Endothelial cell of umbilical vein (primary cell): ENCODE data around the gene MAP3K10. TPM values are rescaled to one million over a fixed set of nuclear protein-coding genes. Genes with fewer than 3 reads are reported as not detected.

Experiments used
- BruUV-seq: library from RNA; stranded (reverse); fragments of 400-500 nt; replicated peaks from 2 replicates; lab custom pipeline; 2021; lab: Mats Ljungman, UMichigan
- CTCF ChIA-PET: fragments of 300-600, 350-600 bp; sonication (Branson Sonifier 250); formaldehyde crosslinking; loops from one replicate; lab custom pipeline; 2021; ENCODE audit warnings: antibody characterized with exemption, inconsistent platforms; lab: Charles Lee
- POLR2A ChIA-PET: fragments of 300-600, 350-600 bp; sonication (Branson Sonifier 250); formaldehyde crosslinking; loops from one replicate; lab custom pipeline; 2021; ENCODE audit warnings: antibody characterized with exemption, inconsistent platforms; lab: Charles Lee
- DNase-seq: peaks from one replicate; pipeline ENCODE4 v3.0.0-alpha.2; 2011; ENCODE audit warnings: low read depth, low spot score
- FAIRE-seq: peaks from 2 replicates; lab custom pipeline; 2011; peaks lifted over from hg19 to GRCh38; lab: Jason Lieb, UNC
- H2AFZ ChIP-seq: 2 replicates; pipeline ENCODE4 v1.6.0; 2012; ENCODE audit warnings: low read depth, low read length, control low read depth, inconsistent platforms
- H3K27ac ChIP-seq: 2 replicates; pipeline ENCODE4 v1.5.1; 2011; ENCODE audit warnings: low read depth, mild to moderate bottlenecking, control low read depth, low read length, moderate library complexity; ENCODE audit not compliant: insufficient read depth
- H3K27me3 ChIP-seq, 2 experiments: 2 replicates each; pipeline versions ENCODE4 v1.6.0 to v1.6.1; 2011; ENCODE audit warnings: low read length in 2 of 2, mixed read lengths in 1 of 2; ENCODE audit not compliant: control insufficient read depth in 2 of 2, insufficient read depth in 2 of 2
- H3K36me3 ChIP-seq, 2 experiments: 2 replicates in 1 of 2; 3 replicates in 1 of 2; pipeline ENCODE4 v1.5.1; 2011; ENCODE audit warnings: low read length in 2 of 2, mild to moderate bottlenecking in 1 of 2, moderate library complexity in 1 of 2; ENCODE audit not compliant: control insufficient read depth in 2 of 2, insufficient read depth in 2 of 2; ENCODE audit errors: extremely low read depth in 1 of 2
- H3K4me1 ChIP-seq: 3 replicates; pipeline ENCODE4 v1.5.1; 2011; ENCODE audit warnings: mild to moderate bottlenecking, low read length; ENCODE audit not compliant: control insufficient read depth, insufficient read depth; ENCODE audit errors: extremely low read depth
- H3K4me2 ChIP-seq: 2 replicates; pipeline ENCODE4 v1.6.1; 2011; ENCODE audit warnings: low read length, control low read depth, mixed read lengths; ENCODE audit not compliant: insufficient read depth
- H3K4me3 ChIP-seq, 3 experiments: fragments of 200-600 bp in 1 of 3; sonication (generic), shearing (Covaris generic) in 1 of 3; replicated peaks in 1 of 3; 2 replicates each; pipeline ENCODE4 v1.5.1; 2011 to 2016; ENCODE audit warnings: control low read depth in 3 of 3, low read length in 3 of 3, mild to moderate bottlenecking in 2 of 3, inconsistent platforms in 1 of 3, low read depth in 1 of 3, moderate library complexity in 1 of 3; ENCODE audit not compliant: insufficient read depth in 1 of 3
- H3K79me2 ChIP-seq: 2 replicates; pipeline ENCODE4 v1.6.0; 2012; ENCODE audit warnings: low read length, inconsistent platforms; ENCODE audit not compliant: control insufficient read depth, insufficient read depth
- H3K9ac ChIP-seq: replicated peaks from 2 replicates; pipeline ENCODE3; 2011; ENCODE audit warnings: low read length, control low read depth; ENCODE audit not compliant: insufficient read depth; ENCODE audit errors: extremely low read depth
- H3K9me1 ChIP-seq: replicated peaks from 3 replicates; pipeline ENCODE4 v1.6.0; 2011; ENCODE audit warnings: mild to moderate bottlenecking, low read length; ENCODE audit not compliant: control insufficient read depth, insufficient read depth; ENCODE audit errors: extremely low read depth
- H3K9me3 ChIP-seq: replicated peaks from 2 replicates; pipeline ENCODE4 v1.5.1; 2012; ENCODE audit warnings: low read length, inconsistent platforms; ENCODE audit not compliant: control insufficient read depth, insufficient read depth
- H4K20me1 ChIP-seq: replicated peaks from 2 replicates; pipeline ENCODE3; 2011; ENCODE audit warnings: mild to moderate bottlenecking, low read length; ENCODE audit not compliant: control insufficient read depth, insufficient read depth; ENCODE audit errors: extremely low read depth
- CTCF ChIP-seq, 2 donors: IDR thresholded peaks; 1 replicate in 1 of 2; 2 replicates in 1 of 2; pipeline ENCODE4 v1.5.1; 2011; ENCODE audit warnings: low read length in 2 of 2, mild to moderate bottlenecking in 2 of 2, moderate library complexity in 2 of 2, control low read depth in 1 of 2, inconsistent platforms in 1 of 2, low read depth in 1 of 2; ENCODE audit not compliant: insufficient read depth in 1 of 2; ENCODE audit errors: extremely low read depth in 1 of 2
- EZH2 ChIP-seq: IDR thresholded peaks from 2 replicates; pipeline ENCODE4 v1.6.1; 2012; ENCODE audit warnings: borderline replicate concordance, low read depth, mild to moderate bottlenecking, moderate library complexity, low read length, inconsistent platforms; ENCODE audit not compliant: severe bottlenecking
- FOS ChIP-seq: IDR thresholded peaks from 2 replicates; pipeline ENCODE4 v1.6.1; 2011; ENCODE audit warnings: mild to moderate bottlenecking, low read length, moderate library complexity, borderline replicate concordance; ENCODE audit not compliant: insufficient read depth
- GATA2 ChIP-seq: IDR thresholded peaks from 2 replicates; pipeline ENCODE4 v1.7.0; 2011; ENCODE audit warnings: low read depth, mild to moderate bottlenecking, moderate library complexity, mixed read lengths, low read length; ENCODE audit not compliant: insufficient read length, insufficient read depth
- JUN ChIP-seq: IDR thresholded peaks from 2 replicates; pipeline ENCODE4 v1.6.1; 2011; ENCODE audit warnings: borderline replicate concordance, low read depth; ENCODE audit not compliant: insufficient read length, insufficient read depth
- MAX ChIP-seq: IDR thresholded peaks from 2 replicates; pipeline ENCODE4 v1.6.1; 2011; ENCODE audit not compliant: insufficient read depth, insufficient read length
- MYC ChIP-seq: IDR thresholded peaks from one replicate; pipeline ENCODE4 v1.6.1; 2011; ENCODE audit warnings: mild to moderate bottlenecking, low read depth, low read length
- POLR2A ChIP-seq: IDR thresholded peaks from 2 replicates; pipeline ENCODE4 v1.6.1; 2012; ENCODE audit warnings: low read depth, mild to moderate bottlenecking, control low read depth, low read length
- POLR2AphosphoS5 ChIP-seq: IDR thresholded peaks from 2 replicates; pipeline ENCODE4 v1.6.1; 2012; ENCODE audit warnings: low read depth, mild to moderate bottlenecking, control low read depth, low read length, moderate library complexity; ENCODE audit not compliant: insufficient read depth
- dilution Hi-C: fragments of 300-500 bp; cut with MboI; formaldehyde crosslinking; loops from one replicate; pipeline ENCODE4 v1.15.0; 2019; ENCODE audit warnings: low sequenced_read_pairs; ENCODE audit not compliant: extremely low pct_ligation_motif_present
- intact Hi-C: fragments of 100-400 bp; cut with micrococcal nuclease; formaldehyde crosslinking; loops from one replicate; pipeline ENCODE4 v1.10.0; 2022
- polyA plus RNA-seq, 4 experiments: library from polyadenylated mRNA; depleted of rRNA in 3 of 4; stranded (reverse) in 3 of 4; unstranded in 1 of 4; fragments of >200 nt; gene quantifications; 2 replicates each; pipeline versions ENCODE4 v1.2.1 to v1.2.3, GENCODE V29; 2011 to 2012; ENCODE audit warnings: missing spikeins in 1 of 4
- total RNA-seq: library from RNA; stranded (reverse); gene quantifications from 2 replicates; pipeline ENCODE4 v1.2.3, GENCODE V29; 2021

Gene MAP3K10
- total and polyA plus RNA-seq, 2 donors (not counting 3 experiments of a cell fraction or from before 2014, with no cell fraction given): 6.3 to 19.4 TPM

GRCh38 chr19:40264314-40265054 lies 73.3 kb downstream of the MAP3K10 start:
- no peak overlapping the region for H3K4me3 ChIP-seq
- POLR2A ChIA-PET: no interaction called here
- DNase-seq (no peak), FAIRE-seq (no peak)
- H3K4me2 ChIP-seq: no peak overlapping the region
- dilution Hi-C loops (no loop called here), intact Hi-C loops (no loop called here)
- no peak overlapping the region for H2AFZ ChIP-seq
- peaks cover 33% of the 10 kb centered on the region for H3K79me2 ChIP-seq
- H3K36me3 ChIP-seq: peaks cover 2 to 9% of the 10 kb centered on the region in 2 experiments
- H3K9ac ChIP-seq: no peak overlapping the region
- no peak for TF ChIP-seq POLR2AphosphoS5
- no peak for TF ChIP-seq CTCF (IDR thresholded peaks at IDR 0.05; ENCODE audit: extremely low read depth in 1 of 2, insufficient read depth in 1 of 2, low read depth in 1 of 2, low read length in 2 of 2)
- TF ChIP-seq MYC: no peak
- TF ChIP-seq POLR2A: no peak
- no peak for TF ChIP-seq MAX
- no peak for TF ChIP-seq FOS
- no peak for TF ChIP-seq GATA2
- TF ChIP-seq EZH2: no peak
- no peak for TF ChIP-seq JUN
- H3K4me1 ChIP-seq: no peaks in the 10 kb centered on the region
- no peaks in the 10 kb centered on the region for H3K27me3 ChIP-seq
- no peak overlapping the region for H3K27ac ChIP-seq
- H3K9me3 ChIP-seq: no peaks in the 10 kb centered on the region
- H3K9me1 ChIP-seq: no peaks in the 10 kb centered on the region
- CTCF ChIA-PET: interaction anchor here (1.1 to 1.5 kb wide), 2 partner anchors 15 to 18 kb away, joined by 3 to 4 read pairs; no protein-coding TSS in a partner anchor
- no peaks in the 10 kb centered on the region for H4K20me1 ChIP-seq
- BruUV-seq: no TSS peak

Other genes starting within 250 kb of the MAP3K10 start
- 110 and 114 TPM in 2 replicates for gene PSMC4, start 220.3 kb upstream of the MAP3K10 start, total RNA-seq
- gene PSMC4, start 220.3 kb upstream of the MAP3K10 start, polyA plus RNA-seq: 110 and 125 TPM in 2 replicates
- gene ZNF546, start 194.4 kb upstream of the MAP3K10 start, total RNA-seq: 4.3 and 4.4 TPM in 2 replicates
- 0.33 and 1.0 TPM in 2 replicates for gene ZNF546, start 194.4 kb upstream of the MAP3K10 start, polyA plus RNA-seq
- 13.0 and 13.5 TPM in 2 replicates for gene ZNF780B, start 135.2 kb upstream of the MAP3K10 start, total RNA-seq
- 2.6 and 2.8 TPM in 2 replicates for gene ZNF780B, start 135.2 kb upstream of the MAP3K10 start, polyA plus RNA-seq
- 9.9 and 11.6 TPM in 2 replicates for gene ZNF780A, start 100.5 kb upstream of the MAP3K10 start, total RNA-seq
- gene ZNF780A, start 100.5 kb upstream of the MAP3K10 start, polyA plus RNA-seq: 5.9 and 7.3 TPM in 2 replicates
- gene TTC9B, start 27.0 kb downstream of the MAP3K10 start, total RNA-seq: not detected in 2 replicates
- not detected in 2 replicates for gene TTC9B, start 27.0 kb downstream of the MAP3K10 start, polyA plus RNA-seq
- gene CCNP, start 35.3 kb downstream of the MAP3K10 start, total RNA-seq: not detected in 2 replicates
- gene CCNP, start 35.3 kb downstream of the MAP3K10 start, polyA plus RNA-seq: 0.10 TPM in 1 of 2 replicates, not detected in the other
- 65.2 and 70.1 TPM in 2 replicates for gene AKT2, start 93.9 kb downstream of the MAP3K10 start, total RNA-seq
- 69.8 and 88.6 TPM in 2 replicates for gene AKT2, start 93.9 kb downstream of the MAP3K10 start, polyA plus RNA-seq
- 16.4 and 17.3 TPM in 2 replicates for gene C19orf47, start 157.0 kb downstream of the MAP3K10 start, total RNA-seq
- 27.0 and 29.2 TPM in 2 replicates for gene C19orf47, start 157.0 kb downstream of the MAP3K10 start, polyA plus RNA-seq
- gene PLD3, start 157.3 kb downstream of the MAP3K10 start, total RNA-seq: 166 and 172 TPM in 2 replicates
- 479 and 620 TPM in 2 replicates for gene PLD3, start 157.3 kb downstream of the MAP3K10 start, polyA plus RNA-seq
- not detected in 2 replicates for gene HIPK4, start 198.8 kb downstream of the MAP3K10 start, total RNA-seq
- gene HIPK4, start 198.8 kb downstream of the MAP3K10 start, polyA plus RNA-seq: 0.12 and 0.19 TPM in 2 replicates
- 1.3 and 1.7 TPM in 2 replicates for gene PRX, start 222.0 kb downstream of the MAP3K10 start, total RNA-seq
- gene PRX, start 222.0 kb downstream of the MAP3K10 start, polyA plus RNA-seq: 0.43 and 0.80 TPM in 2 replicates
- gene SERTAD1, start 234.6 kb downstream of the MAP3K10 start, total RNA-seq: 8.8 and 10.0 TPM in 2 replicates
- 15.3 and 16.9 TPM in 2 replicates for gene SERTAD1, start 234.6 kb downstream of the MAP3K10 start, polyA plus RNA-seq